AG09309 (cell line): Measurements from ENCODE around the gene SLC2A13.

ENCODE experiments used
- DNase-seq: peaks from one replicate; pipeline ENCODE4 v3.0.0-alpha.2; 2010; ENCODE audit warnings: low read depth
- H3K4me3 ChIP-seq: 2 replicates; pipeline ENCODE4 v1.5.1; 2011; ENCODE audit warnings: mild to moderate bottlenecking, low read depth, low read length, moderate library complexity; ENCODE audit not compliant: control insufficient read depth
- CTCF ChIP-seq: IDR thresholded peaks from 2 replicates; pipeline ENCODE4 v1.5.1; 2011; ENCODE audit warnings: mild to moderate bottlenecking, low read depth, low read length, inconsistent platforms; ENCODE audit not compliant: insufficient read depth, control insufficient read depth; ENCODE audit errors: missing control alignments

The SLC2A13 gene

GRCh38 chr12:39975374-39975918, 130.4 kb downstream of the SLC2A13 start:
- TF ChIP-seq CTCF = no peak
- DNase-seq = no peak
- no peak overlapping the region for H3K4me3 ChIP-seq

GRCh38 chr12:39972119-39972518, 133.8 kb downstream of the SLC2A13 start:
- DNase-seq = peak; percentile 3
- H3K4me3 ChIP-seq = no peak overlapping the region
- no peak for TF ChIP-seq CTCF

DNA sequence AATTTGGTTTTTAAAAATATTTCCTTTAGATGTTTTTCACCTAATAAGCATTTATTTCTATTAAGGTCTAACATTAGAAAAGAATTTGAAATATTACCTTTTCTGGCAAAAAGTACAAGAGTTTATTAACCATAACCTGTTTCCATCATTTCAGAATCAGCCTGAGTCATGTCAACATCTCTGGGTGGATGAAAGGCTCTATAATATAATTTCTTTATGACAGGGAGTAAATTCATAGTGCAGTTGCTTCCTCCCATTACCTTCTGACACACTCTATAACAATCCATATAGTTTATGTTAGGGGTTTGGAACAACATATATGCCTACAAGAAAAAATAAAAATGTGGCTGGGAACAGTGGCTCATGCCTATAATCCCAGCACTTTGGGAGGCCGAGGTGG, 134.5 kb downstream of the SLC2A13 start:
- H3K4me3 ChIP-seq = no peak overlapping the region
- no peak for TF ChIP-seq CTCF
- DNase-seq = no peak

- no peak for DNase-seq
- no peak for TF ChIP-seq CTCF
- no peak overlapping the region for H3K4me3 ChIP-seq
Observed at GRCh38 chr12:39966721-39967120, 139.2 kb downstream of the SLC2A13 start.

DNA sequence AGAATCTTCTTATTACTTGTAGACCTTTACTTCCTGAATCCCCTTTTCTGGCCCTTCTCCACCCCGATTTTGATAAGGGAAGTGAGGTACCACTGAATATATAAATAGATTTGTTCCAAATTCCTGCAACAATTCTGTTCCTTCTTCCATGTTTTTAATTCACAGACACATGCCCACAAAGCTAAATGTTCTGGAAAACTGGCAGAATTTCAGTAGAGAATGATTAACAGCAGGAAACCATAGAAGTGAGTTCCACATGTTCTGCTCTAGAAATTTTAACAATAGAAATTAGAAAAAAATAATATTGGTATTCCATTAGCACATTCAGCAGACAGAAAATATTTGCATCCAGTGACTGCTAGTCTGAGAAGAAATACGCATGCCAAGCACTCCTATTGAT, 139.6 kb downstream of the SLC2A13 start:
- H3K4me3 ChIP-seq = no peak overlapping the region
- no peak for TF ChIP-seq CTCF
- DNase-seq = no peak

DNA sequence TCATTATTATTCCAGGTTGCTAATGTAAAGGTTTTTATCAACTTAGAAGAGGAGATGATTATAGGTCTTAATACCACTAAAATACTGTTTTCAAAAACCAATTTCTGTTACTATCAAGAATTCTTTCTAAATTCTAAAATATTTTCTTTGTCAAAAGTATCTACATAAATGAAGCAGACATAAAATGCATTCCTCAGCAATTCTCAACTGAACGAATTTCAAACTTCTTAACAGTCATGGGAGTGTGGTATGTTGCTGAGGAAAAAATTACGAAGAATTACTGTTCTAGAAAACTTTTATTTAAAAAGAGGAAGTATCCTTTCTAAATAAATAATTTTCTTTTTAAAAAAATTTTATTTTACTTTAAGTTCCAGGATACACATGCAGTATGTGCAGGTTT, 146.4 kb downstream of the SLC2A13 start:
- TF ChIP-seq CTCF = no peak
- DNase-seq = no peak
- H3K4me3 ChIP-seq = no peak overlapping the region

DNA sequence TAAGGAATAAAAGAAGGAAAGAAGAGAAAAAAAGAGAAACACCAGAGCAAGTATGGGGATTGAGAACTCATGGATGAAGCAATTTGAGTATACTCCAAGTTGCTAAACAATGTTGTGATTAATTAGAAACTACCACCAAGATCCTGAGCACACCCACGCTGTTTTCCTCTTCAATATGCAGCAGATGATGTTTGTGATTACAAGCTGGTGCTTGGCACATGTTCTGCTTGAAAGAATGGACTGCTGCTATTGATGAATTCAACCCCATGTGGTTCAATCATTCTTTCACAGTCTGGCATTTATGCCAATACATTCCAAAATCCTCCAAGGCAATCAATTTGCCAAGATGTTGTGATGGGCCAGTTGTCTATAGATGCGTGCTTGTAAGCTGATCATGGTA, 146.8 kb downstream of the SLC2A13 start:
- no peak for TF ChIP-seq CTCF
- no peak overlapping the region for H3K4me3 ChIP-seq
- no peak for DNase-seq
